ENCODE data around the gene ANAPC7.
A peak's percentile ranks its signal among the peaks of the same experiment; 100 is the strongest.
"Not testable (repeated sequence)": the region's sequence is repeated elsewhere in the genome, so short reads cannot be mapped to it uniquely, and the experiment has no call there.

Gene ANAPC7

GRCh38 chr12:110403146-110403975, at the start of gene ANAPC7:
TSS of gene ANAPC7 (minus strand) at chr12:110403708. CDS start at chr12:110403627, 81 bp downstream.
- peak; percentile 93 for DNase-seq

GRCh38 chr12:110451263-110451662, 47.8 kb upstream of the ANAPC7 start:
- DNase-seq, result no peak

- DNase-seq, result peak; percentile 97
These were observed 46.4 kb upstream of the ANAPC7 start, which contains the start of gene ARPC3 for GRCh38 chr12:110449799-110450497. TSS of gene ARPC3 (minus strand) at chr12:110450337. CDS start at chr12:110450260, 77 bp downstream.

- no peak for DNase-seq
These were observed 40.9 kb upstream of the ANAPC7 start for GRCh38 chr12:110444455-110444854.

- DNase-seq, result no peak
These were observed 32.7 kb upstream of the ANAPC7 start for GRCh38 chr12:110436231-110436630.

GRCh38 chr12:110431957-110432587, 28.6 kb upstream of the ANAPC7 start:
- peak; percentile 50 for DNase-seq

GRCh38 chr12:110429676-110430075, 26.2 kb upstream of the ANAPC7 start:
- DNase-seq, result not testable (repeated sequence)

GRCh38 chr12:110426406-110426805, 22.9 kb upstream of the ANAPC7 start:
- DNase-seq, result no peak

- no peak for DNase-seq
These were observed 20.7 kb upstream of the ANAPC7 start for GRCh38 chr12:110424237-110424636.

GRCh38 chr12:110421701-110422100, 18.2 kb upstream of the ANAPC7 start:
- DNase-seq, result no peak

GRCh38 chr12:110421159-110421661, 17.7 kb upstream of the ANAPC7 start:
- no peak for DNase-seq

GRCh38 chr12:110420644-110421043, 17.1 kb upstream of the ANAPC7 start:
- not testable (repeated sequence) for DNase-seq

- DNase-seq, result not testable (repeated sequence)
These were observed 13.6 kb upstream of the ANAPC7 start for GRCh38 chr12:110417113-110417512.

GRCh38 chr12:110410086-110410485, 6.6 kb upstream of the ANAPC7 start:
- not testable (repeated sequence) for DNase-seq

GRCh38 chr12:110405126-110405662, 1.7 kb upstream of the ANAPC7 start:
- DNase-seq, result not testable (repeated sequence)

GRCh38 chr12:110403976-110404682, 621 bp upstream of the ANAPC7 start:
- peak; percentile 88 for DNase-seq

GRCh38 chr12:110382683-110383082, 20.8 kb downstream of the ANAPC7 start:
- DNase-seq, result peak; percentile 52

- DNase-seq, result no peak
These were observed 23.9 kb downstream of the ANAPC7 start for GRCh38 chr12:110379631-110380030.

- DNase-seq, result no peak
These were observed 24.3 kb downstream of the ANAPC7 start for GRCh38 chr12:110379197-110379596.

GRCh38 chr12:110378131-110378790, 25.2 kb downstream of the ANAPC7 start:
- DNase-seq, result not testable (repeated sequence)

- no peak for DNase-seq
These were observed 29.4 kb downstream of the ANAPC7 start for GRCh38 chr12:110373962-110374611.

All from activated CD4-positive, alpha-beta T cell treated with anti-CD3 and anti-CD28 coated beads, Interleukin-10, Interleukin-2, amounts not matched to agents 100 ng/mL and 50 ng/mL, durations not matched to agents 16 hours and 8 hours (primary cell).